Activated naive CD8-positive, alpha-beta T cell treated with anti-CD3 and anti-CD28 coated beads, Interleukin-2, amount 10 ng/mL, durations not matched to agents 7 days and 5 days (primary cell): ENCODE results near the gene PNMT. TPM values are rescaled to one million over a fixed set of nuclear protein-coding genes. Genes with fewer than 3 reads are reported as not detected.

Source experiments
- ATAC-seq: fragments of 150-1000 bp; cut with Tn5 transposase; one replicate; pipeline ENCODE4 v1.10.0; 2021; ENCODE audit warnings: low read depth, moderate library complexity
- POLR2A ChIA-PET: fragments of 350-600 bp; sonication (Branson Sonifier 250); formaldehyde crosslinking; loops from one replicate; lab custom pipeline; 2021; ENCODE audit warnings: antibody characterized with exemption; lab: Charles Lee
- DNase-seq: peaks from one replicate; pipeline ENCODE4 v3.0.0; 2021
- H3K27ac Mint-ChIP-seq: one replicate; pipeline ENCODE4 v1.8.0; 2022; ENCODE audit warnings: mild to moderate bottlenecking, mixed read lengths
- H3K27me3 Mint-ChIP-seq: one replicate; pipeline ENCODE4 v1.8.0; 2022; ENCODE audit warnings: mild to moderate bottlenecking, moderate library complexity, mixed read lengths
- H3K36me3 Mint-ChIP-seq: one replicate; pipeline ENCODE4 v1.8.0; 2021; ENCODE audit warnings: mild to moderate bottlenecking, mixed read lengths
- H3K4me1 Mint-ChIP-seq: one replicate; pipeline ENCODE4 v1.8.0; 2021; ENCODE audit warnings: mixed read lengths
- H3K4me3 Mint-ChIP-seq: one replicate; pipeline ENCODE4 v1.8.0; 2022; ENCODE audit warnings: mild to moderate bottlenecking, moderate library complexity, mixed read lengths
- H3K9me3 Mint-ChIP-seq: one replicate; pipeline ENCODE4 v1.8.0; 2021; ENCODE audit warnings: mixed read lengths
- total RNA-seq, 2 experiments: library from RNA; stranded (reverse); gene quantifications; one replicate each; pipeline ENCODE4 v1.2.3, GENCODE V29; 2021

The PNMT gene, protein sequence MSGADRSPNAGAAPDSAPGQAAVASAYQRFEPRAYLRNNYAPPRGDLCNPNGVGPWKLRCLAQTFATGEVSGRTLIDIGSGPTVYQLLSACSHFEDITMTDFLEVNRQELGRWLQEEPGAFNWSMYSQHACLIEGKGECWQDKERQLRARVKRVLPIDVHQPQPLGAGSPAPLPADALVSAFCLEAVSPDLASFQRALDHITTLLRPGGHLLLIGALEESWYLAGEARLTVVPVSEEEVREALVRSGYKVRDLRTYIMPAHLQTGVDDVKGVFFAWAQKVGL
- total RNA-seq: not detected

- Mint-ChIP-seq H3K9me3 (no peaks in the 10 kb centered on the region), H3K4me3 (peak within 1 kb of the TSS; percentile 62), H3K4me1 (peaks cover 8% of the 10 kb centered on the region), H3K27ac (no peak within 1 kb of the TSS), H3K27me3 (peaks cover 24% of the 10 kb centered on the region), H3K36me3 (no peaks in the 10 kb centered on the region)
- DNase-seq (peak; percentile 85), ATAC-seq (peak; percentile 70)
- POLR2A ChIA-PET: interaction anchor here (0.8 to 1.7 kb wide), 3 partner anchors 20 to 267 kb away, joined by 3 to 8 read pairs (median 4); partner anchors contain the start of genes FBXL20 and PGAP3
Measured at GRCh38 chr17:39667945-39668924, at the start of gene PNMT. Gene PNMT, plus strand, starts transcription at chr17:39668453. Its CDS starts 23 bp downstream, at chr17:39668476.

DNA sequence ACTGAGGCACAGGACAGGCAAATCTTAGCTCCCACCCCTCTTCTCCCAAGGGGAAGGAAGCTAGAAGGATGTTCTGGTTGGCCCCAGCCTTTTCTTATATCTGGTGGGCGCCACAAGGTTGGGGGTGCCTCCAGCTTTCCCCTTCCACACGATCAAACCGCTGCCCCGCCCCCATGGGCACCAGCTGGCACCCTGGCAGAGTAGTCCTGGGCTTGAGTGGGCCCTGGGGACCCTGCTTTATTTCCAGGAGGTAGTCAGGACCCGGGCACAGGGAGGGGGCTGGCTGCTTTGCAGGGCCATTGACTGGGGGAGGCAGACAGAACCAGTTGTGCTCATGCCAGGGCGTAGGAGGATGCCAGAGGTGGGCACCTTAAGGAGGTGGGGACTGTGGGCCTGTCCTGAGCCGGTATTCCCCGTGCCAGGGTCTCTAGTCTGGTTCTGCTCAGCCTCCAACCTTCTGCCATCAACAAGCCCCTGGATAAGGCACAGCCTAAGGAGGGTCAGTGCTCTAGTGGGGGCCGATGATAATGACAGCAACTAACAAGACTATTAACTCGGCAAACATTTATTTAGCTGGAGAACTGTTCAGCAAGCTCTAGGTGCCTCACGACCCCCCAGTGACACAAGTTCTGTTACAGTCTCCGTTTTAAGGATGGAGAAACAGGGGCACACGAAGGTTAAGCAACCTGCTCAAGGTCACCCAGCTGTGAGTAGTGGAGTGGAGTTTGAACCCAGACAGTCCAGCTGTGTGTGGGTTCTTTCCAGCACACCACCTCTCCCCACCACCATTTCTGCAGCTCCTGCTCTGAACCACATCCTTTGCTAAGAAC is 49.1 kb upstream of the PNMT start:
- Mint-ChIP-seq H3K9me3 (no peaks in the 10 kb centered on the region), H3K4me1 (peaks cover 5% of the 10 kb centered on the region), H3K4me3 (no peak overlapping the region), H3K36me3 (no peaks in the 10 kb centered on the region), H3K27ac (no peak overlapping the region), H3K27me3 (peaks cover 34% of the 10 kb centered on the region)
- no peak for ATAC-seq
- POLR2A ChIA-PET: no interaction called here
- no peak for DNase-seq

GRCh38 chr17:39619786-39620101 is 48.5 kb upstream of the PNMT start:
- H3K9me3 Mint-ChIP-seq: no peaks in the 10 kb centered on the region
- peaks cover 36% of the 10 kb centered on the region for H3K27me3 Mint-ChIP-seq
- POLR2A ChIA-PET: no interaction called here
- H3K27ac Mint-ChIP-seq: no peak overlapping the region
- ATAC-seq: no peak
- H3K4me1 Mint-ChIP-seq: peaks cover 5% of the 10 kb centered on the region
- no peak overlapping the region for H3K4me3 Mint-ChIP-seq
- no peaks in the 10 kb centered on the region for H3K36me3 Mint-ChIP-seq
- no peak for DNase-seq

DNA sequence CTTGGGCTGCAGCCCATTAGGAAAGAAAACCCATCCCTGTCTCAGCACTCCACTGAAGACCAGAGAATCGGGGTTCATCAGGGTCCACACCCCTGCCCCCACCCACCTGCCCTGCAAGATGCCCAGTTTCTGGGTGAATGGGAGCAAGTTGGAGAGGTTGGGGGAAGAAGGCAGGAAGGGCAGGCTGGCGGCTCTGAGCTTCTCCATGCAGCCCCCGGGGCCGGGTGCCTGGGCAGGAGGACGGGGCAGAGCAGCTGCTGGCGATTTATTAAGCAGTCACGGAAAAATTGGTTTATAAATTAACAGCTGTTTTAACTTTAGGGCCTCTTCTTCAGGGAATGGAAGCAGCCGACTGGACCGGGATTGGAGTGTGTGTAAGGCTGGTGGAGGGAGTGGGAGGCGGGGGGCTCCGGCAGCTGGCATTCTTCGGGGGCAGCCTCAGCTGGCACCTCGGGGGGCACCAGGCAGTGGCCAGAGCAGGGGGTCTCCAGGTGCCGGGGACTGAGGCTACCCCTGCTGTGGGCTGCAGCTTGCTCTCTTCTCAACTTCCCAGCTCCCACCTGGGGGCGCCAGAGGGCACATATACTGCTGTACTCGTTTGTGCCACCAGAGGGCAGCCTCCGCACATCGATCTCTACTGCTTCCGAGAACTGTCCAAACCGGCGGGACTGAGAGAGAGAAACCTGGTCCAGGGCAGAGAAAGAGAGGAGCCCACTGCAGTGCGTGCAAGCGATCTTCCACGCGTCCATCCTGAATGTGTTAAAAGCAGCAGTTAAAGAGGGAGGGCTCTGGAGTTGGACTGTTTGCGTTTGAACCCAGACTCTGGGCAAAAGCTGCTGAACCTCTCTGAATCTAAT is 46.5 kb upstream of the PNMT start:
- Mint-ChIP-seq H3K36me3 (no peaks in the 10 kb centered on the region), H3K9me3 (no peaks in the 10 kb centered on the region), H3K4me3 (peak overlapping the region; percentile 80), H3K27me3 (peaks cover 43% of the 10 kb centered on the region), H3K27ac (peak overlapping the region; percentile 7), H3K4me1 (peaks cover 9% of the 10 kb centered on the region)
- ATAC-seq (peak; percentile 71), DNase-seq (peak; percentile 93)
- POLR2A ChIA-PET: interaction anchor here (0.6 to 0.9 kb wide), 3 partner anchors 10 to 359 kb away, joined by 3 read pairs; partner anchors contain the start of gene PSMD3

DNA sequence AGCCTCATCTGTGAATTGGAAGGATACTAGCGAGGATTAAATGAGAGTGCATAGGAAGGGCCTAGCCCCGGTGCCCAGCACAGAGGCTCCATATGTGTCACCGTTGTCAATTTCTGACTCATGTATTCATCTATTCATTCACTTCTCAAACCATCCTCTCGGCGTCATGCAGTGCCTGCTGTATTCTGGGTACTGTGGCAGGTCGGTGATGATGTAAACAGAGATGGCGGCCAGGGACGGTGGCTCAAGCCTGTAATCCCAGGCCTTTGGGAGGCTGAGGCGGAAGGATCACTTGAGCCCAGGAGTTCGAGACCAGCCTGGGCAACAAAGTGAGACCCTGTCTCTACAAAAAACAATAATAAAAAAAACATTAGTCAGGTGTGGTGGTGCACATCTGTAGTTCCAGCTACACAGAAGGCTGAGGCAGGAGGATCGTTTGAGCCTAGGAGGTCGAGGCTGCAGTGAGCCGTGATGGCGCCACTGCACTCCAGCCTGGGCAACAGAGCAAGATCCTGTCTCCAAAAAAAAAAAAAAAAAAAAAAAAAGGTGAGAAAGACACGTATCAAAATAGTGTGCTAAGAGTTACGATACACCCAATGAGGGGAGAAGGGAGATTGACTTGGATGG is 45.8 kb upstream of the PNMT start:
- Mint-ChIP-seq H3K4me1 (peaks cover 9% of the 10 kb centered on the region), H3K36me3 (no peaks in the 10 kb centered on the region), H3K27me3 (peaks cover 39% of the 10 kb centered on the region), H3K4me3 (peak overlapping the region; percentile 80), H3K9me3 (no peaks in the 10 kb centered on the region), H3K27ac (peak overlapping the region; percentile 7)
- ATAC-seq (peak; percentile 7), DNase-seq (no peak)
- POLR2A ChIA-PET: interaction anchor here (0.7 to 1.1 kb wide), 2 partner anchors 107 to 238 kb away, joined by 3 to 5 read pairs; no protein-coding TSS in a partner anchor

DNA sequence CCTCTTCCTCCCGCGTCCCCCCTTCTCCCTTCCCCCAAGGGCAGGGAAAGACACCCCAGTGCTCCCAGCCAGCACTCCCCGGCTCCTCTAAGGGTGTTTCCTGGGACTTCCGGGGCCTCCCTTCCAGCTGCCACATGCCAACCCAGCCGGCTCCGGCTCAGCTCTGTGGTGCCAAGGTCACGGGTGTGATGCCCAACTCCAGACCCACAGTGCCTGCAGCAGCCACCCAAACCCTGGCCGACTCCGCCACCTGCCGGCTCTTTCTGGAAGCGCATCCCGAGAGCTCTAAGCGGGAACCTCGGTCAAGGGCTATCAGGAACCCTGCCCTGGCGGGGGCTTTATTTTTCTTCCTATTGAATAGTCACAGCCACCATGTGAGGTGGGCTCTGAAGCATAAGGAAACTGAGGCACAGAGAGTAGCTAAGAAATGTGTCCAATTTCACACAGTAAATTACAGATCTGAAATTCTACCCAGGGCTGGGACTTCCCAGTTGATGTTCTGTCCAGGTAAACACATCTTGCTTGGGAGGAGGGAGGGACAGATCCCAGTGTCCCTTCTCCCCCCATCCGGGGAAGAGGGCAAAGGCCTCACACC is 44.8 kb upstream of the PNMT start:
- Mint-ChIP-seq H3K27ac (no peak overlapping the region), H3K36me3 (no peaks in the 10 kb centered on the region), H3K27me3 (peaks cover 44% of the 10 kb centered on the region), H3K4me3 (no peak overlapping the region), H3K4me1 (peaks cover 9% of the 10 kb centered on the region), H3K9me3 (no peaks in the 10 kb centered on the region)
- POLR2A ChIA-PET: interaction anchor here (0.5 to 1.1 kb wide), 3 partner anchors 10 to 515 kb away, joined by 3 read pairs; no protein-coding TSS in a partner anchor
- DNase-seq (peak; percentile 90), ATAC-seq (peak; percentile 62)

DNA sequence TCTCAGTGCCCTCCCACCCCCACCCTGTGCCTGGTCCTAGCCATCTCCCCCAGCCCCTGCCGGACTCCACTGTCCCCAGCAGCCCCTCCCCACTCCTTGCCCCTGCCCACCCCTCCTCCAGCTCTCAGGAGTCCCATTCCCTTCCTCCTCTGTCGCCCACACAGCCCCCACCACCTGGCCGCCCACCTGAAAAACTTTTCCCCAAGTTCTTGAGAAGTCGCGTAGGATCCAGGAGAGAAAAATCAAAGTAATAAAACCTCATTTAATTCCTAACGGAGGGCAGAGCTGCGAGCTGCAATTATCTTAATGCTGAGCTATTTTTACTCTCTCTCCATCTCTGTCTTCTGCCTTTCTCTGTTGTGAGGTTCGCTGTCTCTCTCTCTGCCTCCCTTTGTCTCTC is 43.9 kb upstream of the PNMT start:
- H3K36me3 Mint-ChIP-seq: no peaks in the 10 kb centered on the region
- no peaks in the 10 kb centered on the region for H3K9me3 Mint-ChIP-seq
- H3K4me3 Mint-ChIP-seq: no peak overlapping the region
- POLR2A ChIA-PET: no interaction called here
- H3K27me3 Mint-ChIP-seq: peaks cover 45% of the 10 kb centered on the region
- no peak overlapping the region for H3K27ac Mint-ChIP-seq
- ATAC-seq: no peak
- no peak for DNase-seq
- peaks cover 9% of the 10 kb centered on the region for H3K4me1 Mint-ChIP-seq

- Mint-ChIP-seq H3K4me1 (peaks cover 9% of the 10 kb centered on the region), H3K27me3 (peaks cover 46% of the 10 kb centered on the region), H3K36me3 (no peaks in the 10 kb centered on the region), H3K27ac (no peak overlapping the region), H3K4me3 (no peak overlapping the region), H3K9me3 (no peaks in the 10 kb centered on the region)
- DNase-seq: no peak
- ATAC-seq: no peak
- POLR2A ChIA-PET: interaction anchor here (0.6 kb wide), 1 partner anchor 1077 kb away, joined by 3 read pairs; no protein-coding TSS in a partner anchor
Measured at GRCh38 chr17:39625198-39625785, 43.0 kb upstream of the PNMT start.

GRCh38 chr17:39626171-39627046 is 41.8 kb upstream of the PNMT start, which contains the start of gene PPP1R1B:
Gene PPP1R1B, plus strand, starts transcription at chr17:39626952. Its CDS starts 441 bp downstream, at chr17:39627393.
- Mint-ChIP-seq H3K27me3 (peaks cover 48% of the 10 kb centered on the region), H3K4me1 (peaks cover 12% of the 10 kb centered on the region), H3K4me3 (peak within 1 kb of the TSS; percentile 57), H3K27ac (no peak within 1 kb of the TSS), H3K36me3 (no peaks in the 10 kb centered on the region), H3K9me3 (no peaks in the 10 kb centered on the region)
- POLR2A ChIA-PET: interaction anchor here (0.6 kb wide), 1 partner anchor 1076 kb away, joined by 3 read pairs; no protein-coding TSS in a partner anchor
- DNase-seq (no peak), ATAC-seq (no peak)

- Mint-ChIP-seq H3K27me3 (peaks cover 49% of the 10 kb centered on the region), H3K36me3 (no peaks in the 10 kb centered on the region), H3K4me1 (peaks cover 15% of the 10 kb centered on the region), H3K4me3 (peak overlapping the region; percentile 57), H3K27ac (no peak overlapping the region), H3K9me3 (no peaks in the 10 kb centered on the region)
- DNase-seq (no peak), ATAC-seq (no peak)
- POLR2A ChIA-PET: interaction anchor here (1.1 kb wide), 1 partner anchor 126 kb away, joined by 3 read pairs; no protein-coding TSS in a partner anchor
Measured at GRCh38 chr17:39627047-39627711, 41.1 kb upstream of the PNMT start.
